GM12878 (cell line): ENCODE data around the gene MEGF6. TPM values are rescaled to one million over a fixed set of nuclear protein-coding genes. Genes with fewer than 3 reads are reported as not detected.

Experiments
- ATAC-seq: fragments of 200-7000 bp; cut with Tn5 transposase; 3 replicates; pipeline ENCODE4 v1.9.1; 2020; ENCODE audit warnings: mild to moderate bottlenecking, moderate library complexity
- BruUV-seq: library from RNA; stranded (reverse); fragments of 400-500 nt; replicated peaks from 2 replicates; lab custom pipeline; 2021; lab: Mats Ljungman, UMichigan
- CTCF ChIA-PET: fragments of 300-600 bp; sonication (Branson Sonifier 250); formaldehyde crosslinking; extraction: SDS; loops from one replicate; lab custom pipeline; 2021; ENCODE audit warnings: inconsistent platforms; lab: Yijun Ruan, JAX
- POLR2A ChIA-PET: fragments of 350-600 bp; formaldehyde crosslinking; extraction: SDS; loops from one replicate; lab custom pipeline; 2021; ENCODE audit warnings: inconsistent platforms; lab: Charles Lee
- RAD21 ChIA-PET: fragments of 300-600 bp; sonication (Branson Sonifier 250); formaldehyde crosslinking; loops from one replicate; lab custom pipeline; 2023; ENCODE audit warnings: antibody characterized with exemption; ENCODE audit not compliant: unreplicated experiment; lab: Charles Lee
- SMC1A ChIA-PET: fragments of 300-600 bp; sonication (Branson Sonifier 250); formaldehyde crosslinking; loops from one replicate; lab custom pipeline; 2023; ENCODE audit not compliant: unreplicated experiment, uncharacterized antibody; lab: Charles Lee
- DNase-seq: peaks from one replicate; pipeline ENCODE4 v3.0.0-alpha.2; 2011; ENCODE audit warnings: low read depth, low spot score
- FAIRE-seq: peaks from 3 replicates; lab custom pipeline; 2011; peaks lifted over from hg19 to GRCh38; lab: Jason Lieb, UNC
- H2AFZ ChIP-seq: 2 replicates; pipeline ENCODE4 v1.6.0; 2011; ENCODE audit warnings: low read depth, low read length, control low read depth; ENCODE audit not compliant: control insufficient read depth
- H3K27ac ChIP-seq: 2 replicates; pipeline ENCODE4 v1.5.1; 2011; ENCODE audit warnings: control low read depth; ENCODE audit not compliant: control insufficient read depth, insufficient read depth
- H3K27me3 ChIP-seq, 2 experiments: replicated peaks in 1 of 2; 2 replicates each; pipeline versions ENCODE4 v1.6.0 to v1.6.1; 2011; ENCODE audit warnings: low read length in 1 of 2; ENCODE audit not compliant: control insufficient read depth in 2 of 2, insufficient read depth in 2 of 2
- H3K36me3 ChIP-seq, 2 experiments: 2 replicates each; pipeline ENCODE4 v1.5.1; 2011; ENCODE audit warnings: low read length in 1 of 2; ENCODE audit not compliant: control insufficient read depth in 2 of 2, insufficient read depth in 2 of 2
- H3K4me1 ChIP-seq: 2 replicates; pipeline ENCODE4 v1.6.1; 2011; ENCODE audit warnings: mild to moderate bottlenecking, low read length, moderate library complexity, mixed read lengths; ENCODE audit not compliant: control insufficient read depth, insufficient read depth
- H3K4me2 ChIP-seq: 2 replicates; pipeline ENCODE4 v1.6.0; 2011; ENCODE audit warnings: control low read depth; ENCODE audit not compliant: control insufficient read depth, insufficient read depth
- H3K4me3 ChIP-seq: fragments of 200-600 bp; sonication (generic); 2 replicates; pipeline ENCODE4 v1.5.1; 2016
- H3K79me2 ChIP-seq: 2 replicates; pipeline ENCODE4 v1.6.0; 2011; ENCODE audit warnings: low read length; ENCODE audit not compliant: control insufficient read depth, insufficient read depth
- H3K9ac ChIP-seq: 2 replicates; pipeline ENCODE4 v1.8.0; 2011; ENCODE audit warnings: low read length, control low read depth, mixed read lengths; ENCODE audit not compliant: control insufficient read depth, insufficient read depth
- H3K9me3 ChIP-seq: replicated peaks from 3 replicates; pipeline ENCODE4 v1.5.1; 2011; ENCODE audit warnings: mild to moderate bottlenecking, low read length; ENCODE audit not compliant: control insufficient read depth, insufficient read depth
- H4K20me1 ChIP-seq: 2 replicates; pipeline ENCODE4 v1.6.0; 2011; ENCODE audit not compliant: control insufficient read depth, insufficient read depth
- BHLHE40 ChIP-seq, 2 experiments: fragments of 450-650 bp in 1 of 2; IDR thresholded peaks; 2 replicates each; pipeline ENCODE4 v1.6.1; 2011 to 2017; ENCODE audit warnings: low read depth in 2 of 2, borderline replicate concordance in 1 of 2, improper control_type of control experiment in 1 of 2, low read length in 1 of 2, mild to moderate bottlenecking in 1 of 2
- BMI1 ChIP-seq: fragments of 450-650 bp; IDR thresholded peaks from 2 replicates; pipeline ENCODE4 v1.6.1; 2016; ENCODE audit warnings: mild to moderate bottlenecking, moderate library complexity, borderline replicate concordance
- CBX5 ChIP-seq: sonication (generic); IDR thresholded peaks from 2 replicates; pipeline ENCODE4 v1.6.1; 2016; ENCODE audit warnings: low read depth, moderate library complexity, mild to moderate bottlenecking, inconsistent platforms
- HSF1 ChIP-seq: fragments of 150-350 bp; IDR thresholded peaks from 2 replicates; pipeline ENCODE4 v1.6.1; 2014; ENCODE audit warnings: mild to moderate bottlenecking, low read depth, low read length
- LARP7 ChIP-seq: fragments of 450-650 bp; IDR thresholded peaks from 2 replicates; pipeline ENCODE4 v1.6.1; 2017; ENCODE audit warnings: mild to moderate bottlenecking
- MTA2 ChIP-seq: fragments of 450-650 bp; IDR thresholded peaks from 2 replicates; pipeline ENCODE4 v1.6.1; 2016; ENCODE audit warnings: low read depth, mild to moderate bottlenecking, moderate library complexity
- SMARCA5 ChIP-seq: fragments of 450-650 bp; IDR thresholded peaks from 2 replicates; pipeline ENCODE4 v1.6.1; 2017; ENCODE audit warnings: mild to moderate bottlenecking
- ZBTB33 ChIP-seq: fragments of 450-650 bp; IDR thresholded peaks from 2 replicates; pipeline ENCODE4 v1.6.1; 2017; ENCODE audit warnings: mild to moderate bottlenecking
- WGBS: methylation state at CpG from one replicate; pipeline ENCODE4 v1.1.6; 2016; ENCODE audit warnings: low lambda C conversion rate; ENCODE audit not compliant: insufficient replicate concordance, insufficient coverage; ENCODE audit errors: missing lambda C conversion rate; 5-methylcytosine and 5-hydroxymethylcytosine counted together
- in situ Hi-C: fragments of 300-500 bp; cut with MboI; formaldehyde crosslinking; loops from 9 replicates; pipeline ENCODE4 v1.14.3; 2018; ENCODE audit warnings: mixed read lengths
- intact Hi-C: fragments of 100-400 bp; cut with micrococcal nuclease; formaldehyde crosslinking; loops from one replicate; pipeline ENCODE4 v1.14.2; 2022; ENCODE audit not compliant: unreplicated experiment
- polyA plus RNA-seq, 11 experiments: library from polyadenylated mRNA; depleted of rRNA in 4 of 11; unstranded in 6 of 11; stranded (reverse) in 5 of 11; fragments of >200 nt; fragmentation: Nextera tagmentation in 4 of 11; fragmentation: Illumina TruSeq in 1 of 11; extraction: Ambion mirVana in 4 of 11; extraction: Trizol in 1 of 11; gene quantifications; 1 replicate in 1 of 11; 2 replicates in 10 of 11; pipeline versions ENCODE4 v1.2.1 to v1.2.3, GENCODE V29; 2011 to 2016; ENCODE audit warnings: inconsistent platforms in 2 of 11, missing spikeins in 2 of 11, low read depth in 1 of 11
- total RNA-seq, 4 experiments: library from RNA; depleted of rRNA in 3 of 4; stranded (reverse); fragments of >200 nt in 3 of 4; fragmentation: Illumina TruSeq in 1 of 4; extraction: Trizol in 1 of 4; gene quantifications; 2 replicates each; pipeline versions ENCODE4 v1.2.1 to v1.2.3, GENCODE V29; 2013 to 2021

MEGF6 gene
- total and polyA plus RNA-seq, 10 of the 15 experiments (the other 5 are each of a cell fraction or from before 2014, with no cell fraction given), result 0.03 to 0.41 TPM; not detected in 8

- in situ Hi-C loops, result no loop called here
- ChIA-PET RAD21 (no interaction called here), POLR2A (no interaction called here), SMC1A (no interaction called here), CTCF (interaction anchor here (0.8 kb wide), 1 partner anchor 64 kb away, joined by 3 read pairs; no protein-coding TSS in a partner anchor)
- Histone ChIP-seq H3K4me2 (no peak overlapping the region), H3K4me1 (no peaks in the 10 kb centered on the region), H3K9ac (no peak overlapping the region), H3K27ac (no peak overlapping the region), H3K27me3 (no peaks in the 10 kb centered on the region; a peak in 1 of 4 replicates), H3K4me3 (no peak overlapping the region), H3K79me2 (no peaks in the 10 kb centered on the region), H2AFZ (no peak overlapping the region), H3K36me3 (no peaks in the 10 kb centered on the region), H4K20me1 (no peaks in the 10 kb centered on the region), H3K9me3 (no peaks in the 10 kb centered on the region; the same call in 2 of the 3 replicates)
- FAIRE-seq, result no peak
- 43% methylated on average over 21 of the region's 25 CpGs for WGBS
- no peak for TF ChIP-seq HSF1
- no peak for TF ChIP-seq ZBTB33
- TF ChIP-seq BMI1, result no peak
- TF ChIP-seq SMARCA5, result no peak
- TF ChIP-seq CBX5, result no peak
- no peak for TF ChIP-seq LARP7
- TF ChIP-seq BHLHE40 (IDR thresholded peaks at IDR 0.05; ENCODE audit: borderline replicate concordance in 1 of 2, low read depth in 2 of 2, low read length in 1 of 2), result no peak
- TF ChIP-seq MTA2, result no peak
- no peak for ATAC-seq
- no peak for DNase-seq
- no TSS peak for BruUV-seq
- intact Hi-C loops, result no loop called here
Measured at GRCh38 chr1:3555131-3555920, 56.0 kb downstream of the MEGF6 start.
